Measurements from ENCODE around the gene RCAN1.

Gene RCAN1

GRCh38 chr21:34614628-34615486 is at the start of gene RCAN1:
Gene RCAN1, minus strand, starts transcription at chr21:34615113. Its CDS starts 102 bp downstream, at chr21:34615011.
- peak; percentile 92 for DNase-seq

- no peak for DNase-seq
These were observed 46.9 kb upstream of the RCAN1 start for GRCh38 chr21:34661848-34662247.

GRCh38 chr21:34653522-34653921 is 38.6 kb upstream of the RCAN1 start:
- DNase-seq, result no peak

GRCh38 chr21:34651642-34652041 is 36.7 kb upstream of the RCAN1 start:
- no peak for DNase-seq

- DNase-seq, result no peak
These were observed 36.0 kb upstream of the RCAN1 start for GRCh38 chr21:34650861-34651431.

- DNase-seq, result no peak
These were observed 34.5 kb upstream of the RCAN1 start for GRCh38 chr21:34649400-34649799.

GRCh38 chr21:34648739-34649297 is 33.9 kb upstream of the RCAN1 start:
- no peak for DNase-seq

- no peak for DNase-seq
These were observed 32.6 kb upstream of the RCAN1 start for GRCh38 chr21:34647555-34647954.

- no peak for DNase-seq
These were observed 29.9 kb upstream of the RCAN1 start for GRCh38 chr21:34644825-34645224.

- no peak for DNase-seq
These were observed 27.5 kb upstream of the RCAN1 start for GRCh38 chr21:34642211-34643075.

GRCh38 chr21:34640858-34641257 is 25.9 kb upstream of the RCAN1 start:
- DNase-seq, result no peak

- peak; percentile 15 for DNase-seq
These were observed 25.2 kb upstream of the RCAN1 start for GRCh38 chr21:34639882-34640788.

- no peak for DNase-seq
These were observed 24.3 kb upstream of the RCAN1 start for GRCh38 chr21:34639250-34639649.

GRCh38 chr21:34636961-34637360 is 22.0 kb upstream of the RCAN1 start:
- no peak for DNase-seq

- DNase-seq, result no peak
These were observed 20.4 kb upstream of the RCAN1 start for GRCh38 chr21:34635307-34635706.

GRCh38 chr21:34632498-34632897 is 17.6 kb upstream of the RCAN1 start:
- no peak for DNase-seq

GRCh38 chr21:34630536-34631143 is 15.7 kb upstream of the RCAN1 start:
- peak; percentile 63 for DNase-seq

GRCh38 chr21:34626131-34626530 is 11.2 kb upstream of the RCAN1 start:
- DNase-seq, result no peak

GRCh38 chr21:34625030-34625593 is 10.2 kb upstream of the RCAN1 start:
- DNase-seq, result no peak

GRCh38 chr21:34623516-34623915 is 8.6 kb upstream of the RCAN1 start:
- no peak for DNase-seq

Data from CD4-positive, alpha-beta T cell treated with Interleukin-21 for 1 hour (primary cell).